Measurements from ENCODE around the gene GPR65. TPM values are rescaled to one million over a fixed set of nuclear protein-coding genes. Genes with fewer than 3 reads are reported as not detected.

The GPR65 gene
- polyA plus RNA-seq, 2 of the 4 experiments (the other 2 are of a cell fraction) = 0.03 TPM; not detected in 1

DNA sequence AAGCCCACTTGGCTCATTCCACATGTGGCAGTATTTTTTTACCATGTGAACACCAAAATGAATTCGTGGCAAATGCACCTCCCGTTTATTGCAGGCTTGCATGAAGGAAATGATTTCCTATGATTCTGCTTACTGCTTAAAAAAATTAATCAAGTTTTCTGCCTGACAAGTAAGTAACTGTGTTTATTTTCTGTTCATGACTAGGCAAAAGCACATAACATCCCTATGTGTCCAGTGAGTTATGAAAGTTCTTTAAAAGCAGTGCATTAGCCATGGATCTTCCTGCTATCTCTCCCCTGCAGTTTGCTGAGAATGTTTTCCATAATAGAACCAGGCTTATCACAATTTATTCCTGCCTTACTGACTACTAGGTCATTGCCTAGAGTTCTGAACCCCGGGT lies 20.4 kb downstream of the GPR65 start:
- ChIA-PET POLR2A (no interaction called here), CTCF (interaction anchor here (1.0 kb wide), 1 partner anchor 8 kb away, joined by 3 read pairs; no protein-coding TSS in a partner anchor)
- peak overlapping the region; percentile 75 for H3K4me2 ChIP-seq
- ATAC-seq (peak in 1 of 2 experiments; percentile 48; a peak in 2 of 6 replicates), DNase-seq (ENCODE audit: low read depth in 1 of 2, low spot score in 1 of 2) (no peak), FAIRE-seq (no peak)
- H3K27ac ChIP-seq = peak overlapping the region; percentile 62 to 67; a peak in 4 of 6 replicates
- H3K9me3 ChIP-seq = no peaks in the 10 kb centered on the region
- no peak for TF ChIP-seq RCOR1 (IDR thresholded peaks at IDR 0.05; ENCODE audit: low read depth, low read length)
- TF ChIP-seq HDAC2 (IDR thresholded peaks at IDR 0.05) = no peak
- TF ChIP-seq MYC (IDR thresholded peaks at IDR 0.05; ENCODE audit: borderline replicate concordance, low read length) = no peak
- TF ChIP-seq POLR2A (IDR thresholded peaks at IDR 0.05; ENCODE audit: low read length) = no peak
- no peak for TF ChIP-seq HEYL (CRISPR knock-in tag; IDR thresholded peaks at IDR 0.05)
- TF ChIP-seq EHF (CRISPR knock-in tag; IDR thresholded peaks at IDR 0.05) = no peak
- TF ChIP-seq E2F6 (IDR thresholded peaks at IDR 0.05; ENCODE audit: borderline replicate concordance, low read depth) = no peak
- H3K4me1 ChIP-seq = peaks cover 25% of the 10 kb centered on the region
- no peak overlapping the region for H3K4me3 ChIP-seq
- 53% methylated on average over 3 of the region's 3 CpGs for WGBS (ENCODE audit: missing lambda C conversion rate)

DNA sequence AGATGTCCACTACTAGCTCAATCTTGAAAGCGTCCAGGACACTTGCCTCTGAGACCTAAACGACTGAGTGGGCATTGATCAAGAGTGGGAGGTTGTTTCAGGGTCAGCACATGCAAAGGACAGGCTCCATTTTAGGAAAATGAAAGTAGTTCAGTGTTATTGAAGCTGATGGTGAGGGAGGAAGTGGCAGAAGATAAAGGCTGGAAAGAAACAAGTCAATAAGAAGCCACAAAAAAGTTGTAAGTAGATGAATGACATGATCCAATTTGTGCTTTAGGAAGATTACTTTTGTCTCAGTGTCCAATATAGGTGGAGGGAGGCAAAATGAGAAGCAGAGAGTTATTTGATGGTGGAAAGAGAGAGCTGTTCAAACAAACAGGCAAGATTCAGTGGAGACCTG lies 22.0 kb downstream of the GPR65 start:
- no peak for FAIRE-seq
- no peak overlapping the region for H3K4me2 ChIP-seq
- no peak for DNase-seq (ENCODE audit: low read depth in 1 of 2, low spot score in 1 of 2)
- H3K4me3 ChIP-seq = no peak overlapping the region
- WGBS (ENCODE audit: missing lambda C conversion rate) = 71% methylated on average over 2 of the region's 2 CpGs
- no peak overlapping the region for H3K27ac ChIP-seq
- ChIA-PET CTCF (interaction anchor here (0.7 kb wide), 1 partner anchor 12 kb away, joined by 6 read pairs; no protein-coding TSS in a partner anchor), POLR2A (no interaction called here)
- no peak for ATAC-seq
- H3K9me3 ChIP-seq = no peaks in the 10 kb centered on the region
- peaks cover 25% of the 10 kb centered on the region for H3K4me1 ChIP-seq
- no peak for TF ChIP-seq FOXS1 (CRISPR knock-in tag; IDR thresholded peaks at IDR 0.05)
- TF ChIP-seq BHLHE40 (IDR thresholded peaks at IDR 0.05; ENCODE audit: low read depth, low read length) = no peak
- no peak for TF ChIP-seq TP53 (CRISPR knock-in tag; IDR thresholded peaks at IDR 0.05)
- no peak for TF ChIP-seq USF2 (IDR thresholded peaks at IDR 0.05)
- no peak for TF ChIP-seq PHF8 (IDR thresholded peaks at IDR 0.05; ENCODE audit: borderline replicate concordance, low read depth)
- TF ChIP-seq ZFP36 (IDR thresholded peaks at IDR 0.05; ENCODE audit: borderline replicate concordance, partially characterized antibody) = no peak

GRCh38 chr14:88029500-88029899 lies 24.6 kb downstream of the GPR65 start:
- DNase-seq (ENCODE audit: low read depth in 1 of 2, low spot score in 1 of 2) (no peak), ATAC-seq (no peak), FAIRE-seq (no peak)
- ChIA-PET POLR2A (no interaction called here), CTCF (interaction anchor here (1.5 to 1.7 kb wide), 2 partner anchors 15 to 85 kb away, joined by 3 to 5 read pairs; no protein-coding TSS in a partner anchor)
- 55% methylated on average over 2 of the region's 2 CpGs for WGBS (ENCODE audit: missing lambda C conversion rate)
- H3K9me3 ChIP-seq = no peaks in the 10 kb centered on the region
- H3K4me3 ChIP-seq = no peak overlapping the region
- no peak overlapping the region for H3K27ac ChIP-seq
- H3K4me2 ChIP-seq = no peak overlapping the region
- H3K4me1 ChIP-seq = peaks cover 13% of the 10 kb centered on the region
- TF ChIP-seq ZNF302 (CRISPR knock-in tag; IDR thresholded peaks at IDR 0.05) (no peak), KDM1A (IDR thresholded peaks at IDR 0.05; ENCODE audit: low read depth) (no peak)

DNA sequence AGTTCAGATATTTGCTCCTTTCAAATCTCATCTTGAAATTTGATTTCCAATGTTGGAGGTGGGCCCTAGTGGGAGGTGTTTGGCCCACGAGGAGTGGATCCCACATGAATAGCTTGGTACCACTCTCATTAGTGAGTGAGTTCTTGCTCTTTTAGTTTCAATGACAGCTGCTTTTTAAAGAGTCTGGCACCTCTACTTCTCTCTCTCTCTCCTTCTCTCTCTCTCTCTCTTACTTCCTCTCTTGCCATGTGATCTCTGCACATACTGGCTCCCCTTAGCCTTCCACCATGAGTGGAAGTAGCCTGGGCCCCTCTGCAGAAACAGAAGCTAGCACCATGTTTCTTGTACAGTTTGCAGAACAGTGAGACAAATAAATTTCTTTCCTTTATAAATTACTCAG lies 25.1 kb downstream of the GPR65 start:
- POLR2A ChIA-PET = no interaction called here
- Histone ChIP-seq H3K4me3 (no peak overlapping the region), H3K4me2 (no peak overlapping the region), H3K4me1 (peaks cover 7% of the 10 kb centered on the region), H3K9me3 (no peaks in the 10 kb centered on the region), H3K27ac (no peak overlapping the region)
- ATAC-seq (no peak), DNase-seq (ENCODE audit: low read depth in 1 of 2, low spot score in 1 of 2) (no peak), FAIRE-seq (no peak)
- CTCF ChIA-PET = interaction anchor here (1.7 kb wide), 1 partner anchor 16 kb away, joined by 5 read pairs; no protein-coding TSS in a partner anchor
- TF ChIP-seq NFE2L2 (conservative IDR thresholded peaks at IDR 0.05; ENCODE audit: low read length) (no peak), POLR2A (IDR thresholded peaks at IDR 0.05; ENCODE audit: low read length) (no peak), HDAC2 (IDR thresholded peaks at IDR 0.05) (no peak), ZSCAN20 (CRISPR knock-in tag; IDR thresholded peaks at IDR 0.05) (no peak), KDM1A (IDR thresholded peaks at IDR 0.05; ENCODE audit: low read depth) (no peak), EP300 (IDR thresholded peaks at IDR 0.05) (no peak), ZC3H11A (IDR thresholded peaks at IDR 0.05) (no peak), CTCF (IDR thresholded peaks at IDR 0.05) (no peak), RFX5 (IDR thresholded peaks at IDR 0.05) (no peak), EHF (CRISPR knock-in tag; IDR thresholded peaks at IDR 0.05) (no peak)
- WGBS (ENCODE audit: missing lambda C conversion rate) = 22% methylated on average over 1 of the region's 1 CpG
